IgD-negative memory B cell (primary cell): ENCODE results near the gene COMP. TPM values are rescaled to one million over a fixed set of nuclear protein-coding genes. Genes with fewer than 3 reads are reported as not detected.
A peak's percentile ranks its signal among the peaks of the same experiment; 100 is the strongest.

Experiments
- H3K27ac Mint-ChIP-seq, 3 donors: one replicate each; pipeline ENCODE4 v1.8.0; 2020 to 2022; ENCODE audit warnings: mild to moderate bottlenecking in 3 of 3, mixed read lengths in 3 of 3, moderate library complexity in 1 of 3
- H3K27me3 Mint-ChIP-seq: one replicate; pipeline ENCODE4 v1.8.0; 2021; ENCODE audit warnings: mixed read lengths
- H3K36me3 Mint-ChIP-seq: one replicate; pipeline ENCODE4 v1.8.0; 2020; ENCODE audit warnings: mild to moderate bottlenecking, mixed read lengths
- H3K4me1 Mint-ChIP-seq, 3 donors: one replicate each; pipeline ENCODE4 v1.8.0; 2020 to 2022; ENCODE audit warnings: mixed read lengths in 3 of 3, mild to moderate bottlenecking in 1 of 3
- H3K4me3 Mint-ChIP-seq, 4 donors: one replicate each; pipeline ENCODE4 v1.8.0; 2020 to 2022; ENCODE audit warnings: mild to moderate bottlenecking in 4 of 4, mixed read lengths in 4 of 4, moderate library complexity in 3 of 4
- H3K9me3 Mint-ChIP-seq, 3 donors: one replicate each; pipeline ENCODE4 v1.8.0; 2020 to 2021; ENCODE audit warnings: mixed read lengths in 3 of 3, mild to moderate bottlenecking in 1 of 3
- polyA plus RNA-seq: library from polyadenylated mRNA; unstranded; fragments of 300-500 nt; fragmentation: Illumina TruSeq; gene quantifications from one replicate; pipeline ENCODE4 v1.2.3, GENCODE V29; 2021

COMP gene
- polyA plus RNA-seq, 1 donor from 2014 or later, result not detected

- peaks cover 2% of the 10 kb centered on the region for H3K36me3 Mint-ChIP-seq
- peak overlapping the region in 2 of 4 donors; percentile 58 to 65 for H3K4me3 Mint-ChIP-seq
- H3K9me3 Mint-ChIP-seq, result peaks cover 0 to 2% (median 0%) of the 10 kb centered on the region in 3 donors
- H3K27ac Mint-ChIP-seq, result peak overlapping the region in 1 of 3 donors; percentile 80
- peaks cover 5 to 19% (median 10%) of the 10 kb centered on the region in 3 donors for H3K4me1 Mint-ChIP-seq
- H3K27me3 Mint-ChIP-seq, result peaks cover 29% of the 10 kb centered on the region
Measured at GRCh38 chr19:18782559-18783225, 8.4 kb downstream of the COMP start.

- no peaks in the 10 kb centered on the region for H3K9me3 Mint-ChIP-seq
- H3K27me3 Mint-ChIP-seq, result peaks cover 23% of the 10 kb centered on the region
- peak overlapping the region in 1 of 3 donors; percentile 80 for H3K27ac Mint-ChIP-seq
- peak overlapping the region in 1 of 4 donors; percentile 50 for H3K4me3 Mint-ChIP-seq
- peaks cover 5 to 16% (median 10%) of the 10 kb centered on the region in 3 donors for H3K4me1 Mint-ChIP-seq
- H3K36me3 Mint-ChIP-seq, result peaks cover 2% of the 10 kb centered on the region
Measured at GRCh38 chr19:18781885-18782527, 9.1 kb downstream of the COMP start.

GRCh38 chr19:18781047-18781600 lies 10.0 kb downstream of the COMP start:
- Mint-ChIP-seq H3K27ac (no peak overlapping the region), H3K27me3 (peaks cover 19% of the 10 kb centered on the region), H3K36me3 (peaks cover 2% of the 10 kb centered on the region), H3K4me3 (no peak overlapping the region), H3K9me3 (no peaks in the 10 kb centered on the region), H3K4me1 (peaks cover 5 to 13% (median 10%) of the 10 kb centered on the region in 3 donors)

GRCh38 chr19:18780631-18781030 lies 10.5 kb downstream of the COMP start:
- no peaks in the 10 kb centered on the region for H3K9me3 Mint-ChIP-seq
- H3K4me1 Mint-ChIP-seq, result peaks cover 5 to 12% (median 8%) of the 10 kb centered on the region in 3 donors
- H3K27me3 Mint-ChIP-seq, result peaks cover 15% of the 10 kb centered on the region

GRCh38 chr19:18780081-18780480 lies 11.0 kb downstream of the COMP start:
- peaks cover 2% of the 10 kb centered on the region for H3K36me3 Mint-ChIP-seq
- no peaks in the 10 kb centered on the region for H3K9me3 Mint-ChIP-seq
- no peak overlapping the region for H3K4me3 Mint-ChIP-seq
- H3K27me3 Mint-ChIP-seq, result peaks cover 12% of the 10 kb centered on the region
- H3K27ac Mint-ChIP-seq, result no peak overlapping the region
- H3K4me1 Mint-ChIP-seq, result peaks cover 5 to 8% (median 7%) of the 10 kb centered on the region in 3 donors

More at GRCh38 chr19:18780631-18781030, 10.5 kb downstream of the COMP start:
- no peak overlapping the region for H3K27ac Mint-ChIP-seq
- no peak overlapping the region for H3K4me3 Mint-ChIP-seq
- H3K36me3 Mint-ChIP-seq, result peaks cover 2% of the 10 kb centered on the region

GRCh38 chr19:18778826-18779495 lies 12.1 kb downstream of the COMP start:
- H3K36me3 Mint-ChIP-seq, result peaks cover 2% of the 10 kb centered on the region
- peak overlapping the region in 1 of 4 donors; percentile 14 for H3K4me3 Mint-ChIP-seq
- no peak overlapping the region for H3K27ac Mint-ChIP-seq
- no peaks in the 10 kb centered on the region for H3K9me3 Mint-ChIP-seq
- peaks cover 6% of the 10 kb centered on the region for H3K27me3 Mint-ChIP-seq
- peaks cover 5 to 8% (median 5%) of the 10 kb centered on the region in 3 donors for H3K4me1 Mint-ChIP-seq

- Mint-ChIP-seq H3K27ac (peak overlapping the region in 1 of 3 donors; percentile 45), H3K4me3 (no peak overlapping the region), H3K9me3 (no peaks in the 10 kb centered on the region), H3K27me3 (peaks cover 6% of the 10 kb centered on the region), H3K4me1 (peaks cover 5 to 8% (median 5%) of the 10 kb centered on the region in 3 donors), H3K36me3 (peaks cover 2% of the 10 kb centered on the region)
Measured at GRCh38 chr19:18778076-18778389, 13.1 kb downstream of the COMP start.

GRCh38 chr19:18777301-18778075 lies 13.6 kb downstream of the COMP start:
- Mint-ChIP-seq H3K27me3 (peaks cover 4% of the 10 kb centered on the region), H3K9me3 (no peaks in the 10 kb centered on the region), H3K4me1 (peaks cover 3 to 6% (median 5%) of the 10 kb centered on the region in 3 donors), H3K27ac (peak overlapping the region in 1 of 3 donors; percentile 45), H3K36me3 (peaks cover 2% of the 10 kb centered on the region), H3K4me3 (no peak overlapping the region)

GRCh38 chr19:18776736-18777135 lies 14.4 kb downstream of the COMP start:
- Mint-ChIP-seq H3K27me3 (peaks cover 3% of the 10 kb centered on the region), H3K4me3 (no peak overlapping the region), H3K36me3 (peaks cover 2% of the 10 kb centered on the region), H3K27ac (no peak overlapping the region), H3K9me3 (no peaks in the 10 kb centered on the region), H3K4me1 (peaks cover 0 to 2% (median 0%) of the 10 kb centered on the region in 3 donors)

- no peaks in the 10 kb centered on the region for H3K9me3 Mint-ChIP-seq
- no peak overlapping the region for H3K27ac Mint-ChIP-seq
- H3K36me3 Mint-ChIP-seq, result peaks cover 2% of the 10 kb centered on the region
- H3K4me3 Mint-ChIP-seq, result no peak overlapping the region
- peaks cover 0 to 2% (median 0%) of the 10 kb centered on the region in 3 donors for H3K4me1 Mint-ChIP-seq
- peaks cover 3% of the 10 kb centered on the region for H3K27me3 Mint-ChIP-seq
Measured at GRCh38 chr19:18776288-18776594, 14.9 kb downstream of the COMP start.

- Mint-ChIP-seq H3K27ac (no peak overlapping the region), H3K4me1 (peaks cover 0 to 2% (median 0%) of the 10 kb centered on the region in 3 donors), H3K27me3 (peaks cover 3% of the 10 kb centered on the region), H3K9me3 (no peaks in the 10 kb centered on the region), H3K4me3 (no peak overlapping the region), H3K36me3 (peaks cover 2% of the 10 kb centered on the region)
Measured at GRCh38 chr19:18775586-18776287, 15.4 kb downstream of the COMP start.

GRCh38 chr19:18774782-18775444 lies 16.2 kb downstream of the COMP start:
- Mint-ChIP-seq H3K4me1 (peaks cover 0 to 2% (median 0%) of the 10 kb centered on the region in 3 donors), H3K4me3 (no peak overlapping the region), H3K27ac (no peak overlapping the region), H3K9me3 (peaks cover 0 to 1% (median 0%) of the 10 kb centered on the region in 3 donors), H3K36me3 (peaks cover 2% of the 10 kb centered on the region), H3K27me3 (peaks cover 3% of the 10 kb centered on the region)

- Mint-ChIP-seq H3K27ac (peak overlapping the region in 2 of 3 donors; percentile 53 to 87), H3K4me1 (peaks cover 0 to 2% (median 0%) of the 10 kb centered on the region in 3 donors), H3K9me3 (peaks cover 0 to 1% (median 0%) of the 10 kb centered on the region in 3 donors), H3K4me3 (no peak overlapping the region), H3K36me3 (peaks cover 2% of the 10 kb centered on the region), H3K27me3 (peaks cover 3% of the 10 kb centered on the region)
Measured at GRCh38 chr19:18774107-18774506, 17.0 kb downstream of the COMP start.
